K562 (cell line): ENCODE results near the gene EN2. TPM values are rescaled to one million over a fixed set of nuclear protein-coding genes. Genes with fewer than 3 reads are reported as not detected.

Source experiments
- ATAC-seq: fragments of 200-7000 bp; cut with Tn5 transposase; 3 replicates; pipeline ENCODE4 v1.9.1; 2020; ENCODE audit warnings: moderate library complexity
- BruUV-seq: library from RNA; stranded (reverse); fragments of 400-500 nt; replicated peaks from 2 replicates; lab custom pipeline; 2021; lab: Mats Ljungman, UMichigan
- CTCF ChIA-PET: fragments of 300-600 bp; formaldehyde crosslinking; extraction: SDS; loops from one replicate; lab custom pipeline; 2021; ENCODE audit warnings: low intra/inter-chr PET ratio; lab: Yijun Ruan, JAX
- POLR2A ChIA-PET: fragments of 300-600, 350-650 bp; sonication (Branson Sonifier 250); formaldehyde crosslinking; extraction: SDS; loops from one replicate; lab custom pipeline; 2021; ENCODE audit warnings: antibody characterized with exemption, inconsistent platforms; lab: Yijun Ruan, JAX
- DNase-seq, 4 experiments: peaks; one replicate each; pipeline versions ENCODE4 v3.0.0 to v3.0.0-alpha.2; 2011 to 2018; ENCODE audit warnings: low spot score in 3 of 4, mixed read lengths in 3 of 4; ENCODE audit errors: extremely low read depth in 1 of 4
- FAIRE-seq: peaks from 2 replicates; lab custom pipeline; 2011; peaks lifted over from hg19 to GRCh38; lab: Jason Lieb, UNC
- H2AFZ ChIP-seq: 2 replicates; pipeline ENCODE4 v1.6.0; 2011; ENCODE audit warnings: low read depth, low read length, control low read depth, inconsistent platforms
- H3K27ac ChIP-seq: fragments of 200-600 bp; 3 replicates; pipeline ENCODE4 v1.8.0; 2011; ENCODE audit warnings: low read depth, mild to moderate bottlenecking, control low read depth, inconsistent platforms, low read length, moderate library complexity, mixed read lengths; ENCODE audit errors: extremely low read depth
- H3K27me3 ChIP-seq, 2 experiments: fragments of 300-600 bp in 1 of 2; 2 replicates in 1 of 2; 3 replicates in 1 of 2; pipeline versions ENCODE4 v1.6.0 to v1.8.0; 2011; ENCODE audit warnings: inconsistent platforms in 2 of 2, low read length in 2 of 2, mild to moderate bottlenecking in 1 of 2, mixed read lengths in 1 of 2, moderate library complexity in 1 of 2; ENCODE audit not compliant: control insufficient read depth in 2 of 2, insufficient read depth in 2 of 2
- H3K36me3 ChIP-seq: fragments of 300-600 bp; 3 replicates; pipeline ENCODE4 v1.8.0; 2011; ENCODE audit warnings: mild to moderate bottlenecking, low read length, inconsistent platforms; ENCODE audit not compliant: control insufficient read depth, insufficient read depth
- H3K4me1 ChIP-seq, 2 experiments: fragments of 200-600 bp in 1 of 2; replicated peaks in 1 of 2; 2 replicates in 1 of 2; 3 replicates in 1 of 2; pipeline versions ENCODE4 v1.5.1 to v1.8.0; 2011; ENCODE audit warnings: inconsistent platforms in 2 of 2, low read length in 2 of 2, mild to moderate bottlenecking in 1 of 2, mixed read lengths in 1 of 2, moderate library complexity in 1 of 2; ENCODE audit not compliant: control insufficient read depth in 2 of 2, insufficient read depth in 2 of 2
- H3K4me2 ChIP-seq: 2 replicates; pipeline ENCODE4 v1.6.1; 2011; ENCODE audit warnings: low read length, control low read depth, inconsistent platforms, mixed read lengths; ENCODE audit not compliant: insufficient read depth
- H3K4me3 ChIP-seq: fragments of 200-600 bp; sonication (generic), shearing (Covaris generic); 2 replicates; pipeline ENCODE4 v1.5.1; 2016; ENCODE audit warnings: control low read depth, inconsistent platforms
- H3K79me2 ChIP-seq: fragments of 200-600 bp; 3 replicates; pipeline ENCODE4 v1.8.0; 2011; ENCODE audit warnings: low read length, inconsistent platforms; ENCODE audit not compliant: control insufficient read depth, insufficient read depth
- H3K9ac ChIP-seq, 2 experiments: 2 replicates each; pipeline versions ENCODE4 v1.6.0 to v1.6.1; 2011; ENCODE audit warnings: low read depth in 2 of 2, low read length in 2 of 2, control low read depth in 1 of 2, inconsistent platforms in 1 of 2, mild to moderate bottlenecking in 1 of 2, mixed read lengths in 1 of 2; ENCODE audit not compliant: insufficient read depth in 1 of 2
- H3K9me1 ChIP-seq: one replicate; pipeline ENCODE4 v1.6.0; 2011; ENCODE audit warnings: inconsistent platforms, mild to moderate bottlenecking, low read length, moderate library complexity; ENCODE audit not compliant: control insufficient read depth, insufficient read depth
- H3K9me3 ChIP-seq: replicated peaks from 2 replicates; pipeline ENCODE4 v1.5.1; 2011; ENCODE audit warnings: low read depth, low read length, inconsistent platforms; ENCODE audit not compliant: control insufficient read depth, insufficient read depth
- H4K20me1 ChIP-seq: replicated peaks from 2 replicates; pipeline ENCODE4 v1.6.1; 2011; ENCODE audit warnings: low read length, inconsistent platforms, mixed read lengths; ENCODE audit not compliant: control insufficient read depth, insufficient read depth
- CREBBP ChIP-seq: IDR thresholded peaks from one replicate; pipeline ENCODE4 v1.6.1; 2012; ENCODE audit warnings: low read depth, mild to moderate bottlenecking, control low read depth, inconsistent platforms, low read length
- HMGN3 ChIP-seq: IDR thresholded peaks from 2 replicates; pipeline ENCODE4 v1.6.1; 2011; ENCODE audit warnings: borderline replicate concordance, low read depth, mild to moderate bottlenecking, mixed read lengths, low read length; ENCODE audit not compliant: insufficient read length; ENCODE audit errors: extremely low read depth
- JUNB ChIP-seq: fragments of 450-650 bp; formaldehyde crosslinking; conservative IDR thresholded peaks from 2 replicates; pipeline ENCODE4 v1.4.0; 2020; ENCODE audit warnings: mild to moderate bottlenecking
- NRF1 ChIP-seq, 2 experiments: fragments of 450-650 bp; IDR thresholded peaks in 1 of 2; conservative IDR thresholded peaks in 1 of 2; 2 replicates each; pipeline ENCODE4 v1.6.1; 2014; ENCODE audit warnings: mild to moderate bottlenecking in 2 of 2
- SPI1 ChIP-seq: IDR thresholded peaks from 2 replicates; pipeline ENCODE4 v1.6.1; 2011; ENCODE audit warnings: low read depth, low read length, control low read depth, borderline replicate concordance
- ZBTB1 ChIP-seq: sonication (generic); formaldehyde crosslinking; IDR thresholded peaks from 2 replicates; pipeline ENCODE4 v1.8.1; 2023; ENCODE audit warnings: missing genetic modification reagents, low read depth, mild to moderate bottlenecking, borderline replicate concordance
- WGBS: fragments of 100-300 bp; shearing (Covaris generic); methylation state at CpG from one replicate; pipeline ENCODE4 v1.1.6; 2016; ENCODE audit warnings: low coverage, mixed read lengths; ENCODE audit not compliant: insufficient coverage; ENCODE audit errors: missing lambda C conversion rate; 5-methylcytosine and 5-hydroxymethylcytosine counted together
- in situ Hi-C: fragments of 300-500 bp; cut with MboI; formaldehyde crosslinking; loops from 4 replicates; pipeline ENCODE4 v1.15.0; 2018; ENCODE audit warnings: inconsistent platforms, mixed read lengths
- intact Hi-C: fragments of 100-400 bp; cut with micrococcal nuclease; formaldehyde crosslinking; loops from 2 replicates; pipeline ENCODE4 v1.14.2; 2022
- polyA plus RNA-seq, 8 experiments: library from polyadenylated mRNA; depleted of rRNA in 4 of 8; stranded (reverse) in 5 of 8; unstranded in 3 of 8; fragments of >200 nt; fragmentation: Nextera tagmentation in 2 of 8; fragmentation: Illumina TruSeq in 1 of 8; extraction: Ambion mirVana in 2 of 8; extraction: Trizol in 1 of 8; gene quantifications; 2 replicates each; pipeline versions ENCODE4 v1.2.1 to v1.2.3, GENCODE V29; 2011 to 2014; ENCODE audit warnings: inconsistent platforms in 1 of 8, missing spikeins in 1 of 8
- total RNA-seq, 7 experiments: library from RNA; depleted of rRNA in 6 of 7; stranded (reverse); fragments of >200 nt in 6 of 7; fragmentation: Illumina TruSeq in 2 of 7; extraction: Trizol in 2 of 7; gene quantifications; 2 replicates each; pipeline versions ENCODE4 v1.2.1 to v1.2.3, GENCODE V29; 2011 to 2021; ENCODE audit warnings: low replicate concordance in 1 of 7
- TF ChIP-seq, protein P1 (sequence below): fragments of 250-450 bp; sonication (Bioruptor Pico); IDR thresholded peaks from 2 replicates; pipeline ENCODE4 v1.4.0; 2020; ENCODE audit warnings: mild to moderate bottlenecking, moderate library complexity

Gene EN2
- total and polyA plus RNA-seq, 9 of the 15 experiments (the other 6 are each of a cell fraction or from before 2014, with no cell fraction given) = 0.04 TPM; not detected in 7

DNA sequence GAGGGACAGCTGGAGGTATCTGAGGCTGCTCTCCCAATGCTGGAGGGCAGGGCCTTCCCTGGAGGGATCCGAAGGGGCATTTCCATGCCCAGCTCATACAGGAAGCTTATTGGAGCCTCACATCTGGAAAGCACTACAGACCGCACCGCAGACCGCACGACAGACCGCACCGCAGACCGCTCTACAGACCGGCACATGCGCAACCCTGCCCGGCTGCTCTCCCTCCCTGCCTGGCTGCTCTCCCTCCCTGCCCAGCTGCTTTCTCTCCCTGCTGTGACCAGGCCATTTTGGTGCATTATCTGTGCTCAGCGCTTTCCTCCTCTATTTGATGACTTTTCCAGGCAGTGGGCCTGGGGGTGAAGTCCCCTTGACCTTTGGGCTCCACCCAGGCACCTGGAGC lies 39.6 kb upstream of the EN2 start:
- Histone ChIP-seq H3K36me3 (no peaks in the 10 kb centered on the region), H3K4me1 (peaks cover 0 to 2% of the 10 kb centered on the region in 2 experiments; a peak in 1 of 5 replicates), H3K27me3 (peaks cover 62 to 86% of the 10 kb centered on the region in 2 experiments), H3K9me1 (peaks cover 2% of the 10 kb centered on the region), H3K79me2 (no peaks in the 10 kb centered on the region), H3K9ac (no peak overlapping the region), H3K27ac (no peak overlapping the region), H3K9me3 (no peaks in the 10 kb centered on the region; the same call in 1 of the 2 replicates), H2AFZ (no peak overlapping the region), H3K4me3 (no peak overlapping the region), H4K20me1 (peaks cover 7% of the 10 kb centered on the region), H3K4me2 (no peak overlapping the region)
- POLR2A ChIA-PET = no interaction called here
- CTCF ChIA-PET = no interaction called here
- no peak for DNase-seq
- no peak for ATAC-seq
- no TSS peak for BruUV-seq
- FAIRE-seq = no peak
- no peak for TF ChIP-seq SPI1
- TF ChIP-seq, protein P1, sequence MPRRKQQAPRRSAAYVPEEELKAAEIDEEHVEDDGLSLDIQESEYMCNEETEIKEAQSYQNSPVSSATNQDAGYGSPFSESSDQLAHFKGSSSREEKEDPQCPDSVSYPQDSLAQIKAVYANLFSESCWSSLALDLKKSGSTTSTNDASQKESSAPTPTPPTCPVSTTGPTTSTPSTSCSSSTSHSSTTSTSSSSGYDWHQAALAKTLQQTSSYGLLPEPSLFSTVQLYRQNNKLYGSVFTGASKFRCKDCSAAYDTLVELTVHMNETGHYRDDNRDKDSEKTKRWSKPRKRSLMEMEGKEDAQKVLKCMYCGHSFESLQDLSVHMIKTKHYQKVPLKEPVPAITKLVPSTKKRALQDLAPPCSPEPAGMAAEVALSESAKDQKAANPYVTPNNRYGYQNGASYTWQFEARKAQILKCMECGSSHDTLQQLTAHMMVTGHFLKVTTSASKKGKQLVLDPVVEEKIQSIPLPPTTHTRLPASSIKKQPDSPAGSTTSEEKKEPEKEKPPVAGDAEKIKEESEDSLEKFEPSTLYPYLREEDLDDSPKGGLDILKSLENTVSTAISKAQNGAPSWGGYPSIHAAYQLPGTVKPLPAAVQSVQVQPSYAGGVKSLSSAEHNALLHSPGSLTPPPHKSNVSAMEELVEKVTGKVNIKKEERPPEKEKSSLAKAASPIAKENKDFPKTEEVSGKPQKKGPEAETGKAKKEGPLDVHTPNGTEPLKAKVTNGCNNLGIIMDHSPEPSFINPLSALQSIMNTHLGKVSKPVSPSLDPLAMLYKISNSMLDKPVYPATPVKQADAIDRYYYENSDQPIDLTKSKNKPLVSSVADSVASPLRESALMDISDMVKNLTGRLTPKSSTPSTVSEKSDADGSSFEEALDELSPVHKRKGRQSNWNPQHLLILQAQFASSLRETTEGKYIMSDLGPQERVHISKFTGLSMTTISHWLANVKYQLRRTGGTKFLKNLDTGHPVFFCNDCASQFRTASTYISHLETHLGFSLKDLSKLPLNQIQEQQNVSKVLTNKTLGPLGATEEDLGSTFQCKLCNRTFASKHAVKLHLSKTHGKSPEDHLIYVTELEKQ = no peak
- TF ChIP-seq ZBTB1 = peak; percentile 84
- peak; percentile 45 to 56; a peak in 2 of 4 replicates for TF ChIP-seq NRF1 (conservative IDR thresholded peaks at IDR 0.05 in 1 of 2, IDR thresholded peaks at IDR 0.05 in 1 of 2)
- TF ChIP-seq CREBBP = no peak
- TF ChIP-seq JUNB (CRISPR knock-in tag) = no peak
- TF ChIP-seq HMGN3 = no peak
- WGBS = 27% methylated on average over 12 of the region's 12 CpGs
- in situ Hi-C loops (no loop called here), intact Hi-C loops (no loop called here)
